Neuron (in vitro differentiated cells): Measurements from ENCODE around the gene RAD51B.
"Not testable (repeated sequence)": the region's sequence is repeated elsewhere in the genome, so short reads cannot be mapped to it uniquely, and the experiment has no call there.

ENCODE experiments used
- H2AFZ ChIP-seq: one replicate; pipeline ENCODE4 v1.6.1; 2013; ENCODE audit warnings: low read depth, mild to moderate bottlenecking, inconsistent platforms, low read length, moderate library complexity
- H3K27me3 ChIP-seq: one replicate; pipeline ENCODE4 v1.6.1; 2013; ENCODE audit warnings: low read length; ENCODE audit not compliant: insufficient read depth
- H3K36me3 ChIP-seq: one replicate; pipeline ENCODE4 v1.6.1; 2013; ENCODE audit warnings: low read length; ENCODE audit not compliant: insufficient read depth
- H3K4me1 ChIP-seq: one replicate; pipeline ENCODE4 v1.6.1; 2013; ENCODE audit warnings: low read length; ENCODE audit not compliant: insufficient read depth
- H3K4me3 ChIP-seq: 2 replicates; pipeline ENCODE4 v1.5.1; 2013; ENCODE audit warnings: mild to moderate bottlenecking, low read length, moderate library complexity
- H3K9me3 ChIP-seq: one replicate; pipeline ENCODE4 v1.6.1; 2013; ENCODE audit warnings: low read length

The RAD51B gene

DNA sequence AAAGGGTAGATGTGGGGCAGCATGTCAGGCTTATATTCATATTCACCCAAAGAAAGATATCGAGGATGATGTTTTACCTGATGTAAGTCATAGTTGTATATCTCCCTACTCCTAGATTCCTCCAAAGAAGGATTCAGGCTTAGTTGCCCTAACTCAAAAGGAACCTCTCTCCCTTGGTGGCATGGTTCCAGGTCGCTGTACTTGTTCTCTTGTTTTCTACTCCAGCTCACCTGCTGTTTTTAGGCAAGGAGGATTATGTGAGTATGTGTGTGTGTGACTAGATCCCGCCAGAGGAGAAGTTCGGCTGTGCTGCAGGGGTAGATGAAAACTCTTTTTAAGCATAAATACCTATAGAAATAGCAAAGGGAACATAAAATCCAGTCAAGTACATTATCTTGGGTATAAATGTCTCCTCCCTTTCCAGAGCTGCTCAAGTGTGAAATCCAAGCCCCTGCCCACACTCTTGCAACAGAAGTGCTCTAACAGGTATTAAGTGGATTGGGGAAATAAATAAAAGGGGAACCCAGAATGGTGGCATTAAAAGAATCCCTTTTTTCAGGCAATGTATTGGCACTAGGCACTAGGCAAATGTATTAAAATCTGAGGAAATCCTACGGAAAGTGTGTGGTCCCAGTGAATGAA lies 597.6 kb downstream of the RAD51B start:
- Histone ChIP-seq H3K36me3 (no peaks in the 10 kb centered on the region), H2AFZ (no peak overlapping the region), H3K4me3 (no peak overlapping the region), H3K9me3 (no peaks in the 10 kb centered on the region), H3K4me1 (peaks cover 11% of the 10 kb centered on the region), H3K27me3 (no peaks in the 10 kb centered on the region)

- H2AFZ ChIP-seq = no peak overlapping the region
- H3K9me3 ChIP-seq = no peaks in the 10 kb centered on the region
- H3K4me1 ChIP-seq = peaks cover 11% of the 10 kb centered on the region
- no peaks in the 10 kb centered on the region for H3K36me3 ChIP-seq
- no peak overlapping the region for H3K4me3 ChIP-seq
- no peaks in the 10 kb centered on the region for H3K27me3 ChIP-seq
Observed at GRCh38 chr14:68418174-68419118, 598.9 kb downstream of the RAD51B start.

DNA sequence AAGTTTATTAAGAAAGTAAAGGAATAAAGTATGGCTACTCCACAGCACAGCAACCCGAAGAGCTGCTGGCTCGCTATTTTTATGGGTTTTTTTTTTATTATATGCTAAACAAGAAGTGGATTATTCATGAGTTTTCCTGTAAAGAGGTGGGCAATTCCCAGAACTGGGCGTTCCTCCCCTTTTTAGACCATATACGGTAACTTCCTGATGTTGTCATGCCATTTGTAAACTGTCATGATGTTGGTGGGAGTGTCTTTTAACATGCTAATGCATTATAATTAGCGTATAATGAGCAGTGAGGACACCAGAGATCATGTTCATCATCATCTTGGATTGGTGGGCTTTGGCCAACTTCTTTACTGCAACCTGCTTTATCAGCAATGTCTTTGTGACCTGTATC lies 600.8 kb downstream of the RAD51B start:
- no peaks in the 10 kb centered on the region for H3K27me3 ChIP-seq
- no peak overlapping the region for H2AFZ ChIP-seq
- peaks cover 4% of the 10 kb centered on the region for H3K4me1 ChIP-seq
- no peaks in the 10 kb centered on the region for H3K9me3 ChIP-seq
- H3K36me3 ChIP-seq = no peaks in the 10 kb centered on the region
- no peak overlapping the region for H3K4me3 ChIP-seq

DNA sequence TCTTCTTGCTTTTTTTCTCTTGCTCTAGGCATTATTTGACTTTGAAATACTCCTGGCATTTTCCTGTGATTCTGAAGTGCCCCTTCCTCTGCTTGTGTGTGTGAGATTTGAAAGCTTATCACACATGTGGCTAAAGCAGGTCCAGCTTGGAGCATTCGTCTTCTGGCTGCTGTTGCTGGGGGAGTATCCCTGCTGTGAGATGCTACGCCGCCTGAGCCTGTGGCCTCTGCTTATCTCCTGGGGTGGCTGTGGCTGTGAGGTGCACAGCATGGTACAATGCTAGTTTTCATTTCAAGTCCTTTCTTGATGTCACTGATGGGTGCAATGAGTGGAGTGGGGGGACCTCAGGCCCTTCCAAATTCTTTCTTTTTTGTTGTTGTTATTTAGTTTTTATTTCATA lies 601.5 kb downstream of the RAD51B start:
- H3K27me3 ChIP-seq = no peaks in the 10 kb centered on the region
- H3K36me3 ChIP-seq = no peaks in the 10 kb centered on the region
- no peak overlapping the region for H3K4me3 ChIP-seq
- H3K9me3 ChIP-seq = no peaks in the 10 kb centered on the region
- peaks cover 4% of the 10 kb centered on the region for H3K4me1 ChIP-seq
- no peak overlapping the region for H2AFZ ChIP-seq

DNA sequence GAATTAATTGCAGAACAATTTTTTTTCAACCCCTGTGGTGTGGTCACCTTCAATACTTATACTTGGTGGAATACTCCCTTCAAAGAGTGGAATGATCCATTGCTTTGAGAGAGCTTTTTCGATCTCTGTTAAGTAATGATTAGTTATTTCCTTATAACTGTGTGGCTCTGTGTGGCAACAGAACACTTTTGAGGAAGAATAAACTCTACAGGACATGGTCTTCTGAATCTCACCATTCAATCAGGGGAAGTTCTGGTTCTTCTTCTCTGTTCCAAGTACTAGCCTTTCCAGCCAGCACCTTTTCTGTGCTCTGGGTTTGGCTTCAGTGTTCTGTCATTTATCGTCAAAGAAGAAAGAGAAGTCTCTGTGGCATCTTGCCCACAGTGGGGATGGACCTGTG lies 604.1 kb downstream of the RAD51B start:
- Histone ChIP-seq H3K4me1 (peaks cover 8% of the 10 kb centered on the region), H3K27me3 (no peaks in the 10 kb centered on the region), H3K4me3 (no peak overlapping the region), H2AFZ (no peak overlapping the region), H3K9me3 (no peaks in the 10 kb centered on the region), H3K36me3 (no peaks in the 10 kb centered on the region)

DNA sequence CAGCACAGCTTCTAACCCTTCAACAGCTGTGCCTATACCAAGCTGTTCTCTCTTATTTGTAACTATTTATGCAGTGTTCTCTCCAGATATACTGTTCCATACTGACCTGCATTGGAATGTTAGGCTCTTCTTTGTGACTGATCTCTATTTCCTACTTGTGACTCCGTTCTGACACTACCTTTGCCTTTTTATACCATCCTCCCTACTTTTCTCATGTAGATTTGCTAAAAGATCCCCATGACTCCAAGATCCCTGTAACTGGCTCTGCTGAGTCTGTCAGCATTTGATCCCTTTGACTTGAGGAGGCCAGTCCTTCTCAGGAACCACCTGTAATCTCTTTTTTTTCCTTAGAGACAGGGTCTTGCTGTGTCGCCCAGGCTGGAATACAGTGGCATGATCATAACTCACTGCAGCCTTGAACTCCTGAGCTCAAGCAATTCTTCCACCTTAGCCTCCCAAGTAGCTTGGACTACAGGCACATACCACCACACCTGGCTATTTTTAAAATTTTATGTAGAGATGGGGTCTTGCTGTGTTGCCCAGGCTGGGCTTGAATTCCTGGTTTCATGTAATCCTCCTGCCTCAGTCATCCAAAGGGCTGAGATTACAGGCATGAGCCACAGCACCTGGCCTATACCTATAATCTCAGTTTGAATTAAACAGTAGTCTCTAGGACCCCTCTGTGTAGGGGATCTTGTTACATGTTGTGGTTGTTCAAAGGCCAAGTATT lies 605.0 kb downstream of the RAD51B start:
- Histone ChIP-seq H3K9me3 (no peaks in the 10 kb centered on the region), H3K4me1 (peaks cover 8% of the 10 kb centered on the region), H3K27me3 (no peaks in the 10 kb centered on the region), H3K36me3 (no peaks in the 10 kb centered on the region), H2AFZ (no peak overlapping the region), H3K4me3 (no peak overlapping the region)

DNA sequence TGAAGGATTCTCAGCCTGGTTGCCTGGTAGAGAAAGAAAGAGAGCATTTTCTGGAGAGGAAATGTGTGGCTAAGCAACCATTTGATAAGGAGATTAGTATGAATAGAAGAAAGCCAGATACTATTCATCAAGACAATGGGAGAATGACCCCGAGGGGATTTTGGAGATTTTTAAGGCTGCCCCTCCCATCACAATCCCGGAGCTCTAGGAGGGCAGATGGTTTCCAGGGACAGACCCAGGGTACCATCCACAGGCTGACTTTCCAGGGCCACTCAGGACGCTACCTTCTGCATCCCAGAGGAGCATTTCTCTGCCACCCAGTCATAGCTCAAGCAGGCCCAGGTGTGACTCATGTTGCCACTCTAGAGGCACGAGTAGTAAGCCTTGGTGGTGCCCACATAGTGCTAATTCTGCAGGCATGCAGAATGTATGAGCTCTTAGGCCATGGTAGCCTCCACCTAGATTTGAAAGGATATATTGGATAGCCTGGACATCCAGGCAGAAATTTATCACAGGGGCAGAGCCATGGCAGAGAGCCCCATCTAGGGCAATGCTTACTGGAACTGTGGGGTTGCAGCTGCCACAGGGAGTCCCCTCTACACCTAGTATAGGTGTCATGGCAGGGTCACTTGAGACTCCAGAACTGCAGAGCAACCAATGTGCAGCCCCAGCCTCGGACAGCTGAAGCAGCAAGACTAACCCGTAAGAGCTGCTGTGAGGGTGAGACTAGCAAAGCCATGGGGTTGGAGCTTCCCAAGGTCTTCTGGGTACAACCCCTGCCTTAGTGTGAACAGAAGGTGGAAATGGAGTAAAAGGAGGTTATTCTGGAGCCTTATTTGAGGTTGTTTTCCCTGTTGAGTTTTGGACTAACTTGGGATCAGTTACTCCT lies 607.3 kb downstream of the RAD51B start:
- Histone ChIP-seq H3K27me3 (no peaks in the 10 kb centered on the region), H3K4me1 (peaks cover 4% of the 10 kb centered on the region), H3K4me3 (no peak overlapping the region), H3K36me3 (no peaks in the 10 kb centered on the region), H3K9me3 (no peaks in the 10 kb centered on the region), H2AFZ (no peak overlapping the region)

DNA sequence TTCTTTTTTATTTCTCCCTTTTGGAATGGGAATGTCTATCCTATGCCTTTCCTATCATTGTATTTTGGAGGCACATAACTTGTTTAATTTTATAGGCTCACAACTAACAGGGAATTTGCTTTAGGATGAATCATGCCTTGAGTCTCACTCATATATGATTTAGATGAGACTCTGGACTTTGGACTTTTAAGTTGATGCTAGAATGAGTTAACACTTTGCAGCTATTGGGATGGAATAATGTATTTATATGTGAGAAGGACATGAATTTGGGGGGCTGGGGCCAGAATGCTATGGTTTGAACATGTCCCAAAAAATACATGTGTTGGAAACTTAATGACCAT lies 607.9 kb downstream of the RAD51B start:
- Histone ChIP-seq H3K36me3 (no peaks in the 10 kb centered on the region), H3K4me1 (peaks cover 4% of the 10 kb centered on the region), H3K9me3 (no peaks in the 10 kb centered on the region), H3K4me3 (no peak overlapping the region), H3K27me3 (no peaks in the 10 kb centered on the region), H2AFZ (no peak overlapping the region)

DNA sequence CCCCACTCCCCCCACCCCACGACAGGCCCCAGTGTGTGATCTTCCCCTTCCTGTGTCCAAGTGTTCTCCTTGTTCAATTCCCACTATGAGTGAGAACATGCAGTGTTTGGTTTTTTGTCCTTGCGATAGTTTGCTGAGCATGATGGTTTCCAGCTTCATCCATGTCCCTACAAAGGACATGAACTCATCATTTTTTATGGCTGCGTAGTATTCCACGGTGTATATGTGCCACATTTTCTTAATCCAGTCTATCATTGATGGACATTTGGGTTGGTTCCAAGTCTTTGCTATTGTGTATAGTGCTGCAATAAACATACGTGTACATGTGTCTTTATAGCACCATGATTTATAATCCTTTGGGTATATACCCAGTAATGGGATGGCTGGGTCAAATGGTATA lies 609.3 kb downstream of the RAD51B start:
- H3K4me3 ChIP-seq, H2AFZ ChIP-seq, H3K9me3 ChIP-seq, H3K4me1 ChIP-seq, H3K27me3 ChIP-seq, H3K36me3 ChIP-seq: not testable (repeated sequence)

- not testable (repeated sequence) for H3K27me3 ChIP-seq, H3K4me3 ChIP-seq, H2AFZ ChIP-seq, H3K9me3 ChIP-seq, H3K36me3 ChIP-seq, H3K4me1 ChIP-seq
Observed at GRCh38 chr14:68434173-68434572, 614.6 kb downstream of the RAD51B start.

DNA sequence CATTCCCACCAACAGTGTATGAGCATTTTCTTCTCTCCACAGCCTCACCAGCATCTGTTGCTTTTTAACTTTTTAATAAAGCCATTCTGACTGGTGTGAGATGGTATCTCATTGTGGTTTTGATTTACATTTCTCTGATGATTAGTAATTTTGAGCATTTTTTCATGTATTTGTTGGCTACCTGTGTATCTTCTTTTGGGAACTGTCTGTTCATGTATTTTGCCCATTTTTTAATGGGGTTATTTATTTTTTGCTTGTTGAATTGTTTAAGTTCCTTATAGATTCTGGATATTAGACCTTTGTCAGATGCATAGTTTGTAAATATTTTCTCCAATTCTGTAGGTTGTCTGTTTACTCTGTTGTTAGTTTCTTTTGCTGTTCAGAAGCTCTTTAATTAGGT lies 616.1 kb downstream of the RAD51B start:
- not testable (repeated sequence) for H3K4me3 ChIP-seq, H3K4me1 ChIP-seq, H3K9me3 ChIP-seq, H2AFZ ChIP-seq, H3K27me3 ChIP-seq, H3K36me3 ChIP-seq

DNA sequence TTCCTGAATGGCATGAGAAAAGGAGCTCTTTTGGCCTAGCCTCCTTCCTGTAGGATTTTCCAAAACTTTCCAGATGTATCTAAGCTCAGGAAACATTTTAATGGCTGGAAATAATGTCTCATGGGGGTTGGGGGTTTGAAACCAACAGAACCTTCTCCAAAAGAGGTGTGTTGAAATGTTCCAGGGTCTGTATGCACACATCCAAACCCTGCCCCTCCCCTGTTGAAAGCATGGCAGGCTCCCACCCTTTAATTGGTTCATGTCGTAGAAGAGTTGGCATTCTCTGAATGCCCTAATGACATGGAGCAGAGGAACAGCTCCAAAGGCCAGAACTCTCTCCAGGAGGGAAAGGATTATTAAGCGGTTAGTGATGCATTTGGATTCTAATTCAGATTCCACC lies 620.1 kb downstream of the RAD51B start:
- H3K4me3 ChIP-seq = no peak overlapping the region
- no peaks in the 10 kb centered on the region for H3K4me1 ChIP-seq
- peaks cover 2% of the 10 kb centered on the region for H3K9me3 ChIP-seq
- H3K27me3 ChIP-seq = no peaks in the 10 kb centered on the region
- H3K36me3 ChIP-seq = no peaks in the 10 kb centered on the region
- H2AFZ ChIP-seq = no peak overlapping the region
